ENCODE measurements around the gene SMIM38.

The SMIM38 gene

DNA sequence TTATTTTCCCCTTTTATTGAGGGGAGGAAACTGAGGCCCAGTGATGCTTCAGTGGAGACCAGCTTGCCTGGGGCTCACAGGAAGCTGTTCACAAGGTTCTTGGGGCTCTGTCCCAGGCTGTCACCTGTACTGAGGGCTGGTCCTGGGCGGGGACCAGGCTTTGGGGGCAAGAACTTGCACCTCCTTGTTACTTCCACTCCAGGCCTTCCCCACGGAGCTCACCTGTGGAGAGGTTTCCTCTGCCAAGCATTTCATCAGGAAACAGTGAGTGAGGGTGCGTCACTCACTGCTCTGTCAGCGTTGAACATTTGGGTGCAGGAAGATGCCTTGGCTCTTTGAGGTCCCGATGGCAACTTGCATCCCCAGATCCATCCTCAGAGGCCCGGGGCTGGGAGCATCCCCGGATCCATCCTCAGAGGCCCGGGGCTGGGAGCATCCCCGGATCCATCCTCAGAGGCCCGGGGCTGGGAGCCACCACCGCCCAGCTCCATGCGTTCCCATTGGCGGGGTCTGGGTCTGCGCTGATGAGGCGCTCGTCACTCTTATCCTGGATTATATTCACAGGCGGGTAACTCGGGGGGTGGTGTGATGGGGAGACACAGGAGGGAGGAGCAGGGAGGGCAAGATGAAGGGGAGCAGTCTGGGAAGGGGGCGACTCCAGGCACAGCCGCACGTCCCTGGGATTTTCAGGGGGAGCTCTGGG, 1.4 kb upstream of the SMIM38 start:
- Histone ChIP-seq H3K4me1 (ENCODE audit: control insufficient read depth, insufficient read depth, low read length) (peaks cover 12% of the 10 kb centered on the region), H3K4me3 (ENCODE audit: low read depth, low read length) (no peak overlapping the region), H3K9ac (ENCODE audit: low read depth, low read length) (no peak overlapping the region), H3K9me3 (ENCODE audit: control insufficient read depth, insufficient read depth, low read length) (peaks cover 3% of the 10 kb centered on the region; the same call in 1 of the 2 replicates), H3K27me3 (ENCODE audit: control insufficient read depth, insufficient read depth, low read length) (no peaks in the 10 kb centered on the region), H3K36me3 (ENCODE audit: control insufficient read depth, insufficient read depth, low read length) (no peaks in the 10 kb centered on the region), H3K27ac (ENCODE audit: low read depth, low read length) (no peak overlapping the region)

GRCh38 chr11:69154938-69155301, 815 bp upstream of the SMIM38 start:
- H3K4me3 ChIP-seq (ENCODE audit: low read depth, low read length): no peak overlapping the region
- no peak overlapping the region for H3K9ac ChIP-seq (ENCODE audit: low read depth, low read length)
- H3K36me3 ChIP-seq (ENCODE audit: control insufficient read depth, insufficient read depth, low read length): no peaks in the 10 kb centered on the region
- H3K9me3 ChIP-seq (ENCODE audit: control insufficient read depth, insufficient read depth, low read length): peaks cover 3% of the 10 kb centered on the region; the same call in 1 of the 2 replicates
- no peaks in the 10 kb centered on the region for H3K27me3 ChIP-seq (ENCODE audit: control insufficient read depth, insufficient read depth, low read length)
- H3K27ac ChIP-seq (ENCODE audit: low read depth, low read length): no peak overlapping the region
- peaks cover 12% of the 10 kb centered on the region for H3K4me1 ChIP-seq (ENCODE audit: control insufficient read depth, insufficient read depth, low read length)

- H3K4me3 ChIP-seq (ENCODE audit: low read depth, low read length): no peak overlapping the region
- no peaks in the 10 kb centered on the region for H3K27me3 ChIP-seq (ENCODE audit: control insufficient read depth, insufficient read depth, low read length)
- no peak overlapping the region for H3K27ac ChIP-seq (ENCODE audit: low read depth, low read length)
- H3K36me3 ChIP-seq (ENCODE audit: control insufficient read depth, insufficient read depth, low read length): no peaks in the 10 kb centered on the region
- no peaks in the 10 kb centered on the region for H3K9me3 ChIP-seq (ENCODE audit: control insufficient read depth, insufficient read depth, low read length)
- H3K4me1 ChIP-seq (ENCODE audit: control insufficient read depth, insufficient read depth, low read length): peaks cover 12% of the 10 kb centered on the region
- no peak overlapping the region for H3K9ac ChIP-seq (ENCODE audit: low read depth, low read length)
Observed at GRCh38 chr11:69156235-69156639, 502 bp downstream of the SMIM38 start.

DNA sequence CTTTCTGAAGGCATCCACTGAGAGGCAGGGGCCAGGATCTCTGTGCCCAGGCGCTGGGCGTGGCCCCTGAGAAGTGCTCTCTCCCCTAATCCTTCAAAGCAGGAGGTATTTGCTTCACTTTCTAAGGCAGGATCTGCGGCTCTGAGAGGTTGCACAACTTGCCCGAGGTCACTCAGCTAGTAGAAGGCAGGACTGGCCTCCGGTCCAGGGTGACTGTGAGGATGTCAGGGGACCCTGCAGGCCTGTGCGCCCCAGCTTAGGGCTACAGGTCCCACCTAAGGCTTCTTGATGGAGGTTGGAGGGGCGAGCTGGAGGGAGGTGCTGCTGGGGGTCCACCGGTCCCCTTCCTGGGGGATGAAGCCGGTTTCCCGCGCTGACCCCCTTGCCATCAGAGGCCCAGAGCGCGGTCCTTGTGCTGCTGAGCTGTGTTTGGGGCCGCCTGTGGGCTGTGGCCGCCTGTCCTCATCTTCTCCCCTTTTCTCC, 979 bp downstream of the SMIM38 start:
- Histone ChIP-seq H3K36me3 (ENCODE audit: control insufficient read depth, insufficient read depth, low read length) (no peaks in the 10 kb centered on the region), H3K9ac (ENCODE audit: low read depth, low read length) (no peak overlapping the region), H3K4me3 (ENCODE audit: low read depth, low read length) (no peak overlapping the region), H3K4me1 (ENCODE audit: control insufficient read depth, insufficient read depth, low read length) (peaks cover 8% of the 10 kb centered on the region), H3K9me3 (ENCODE audit: control insufficient read depth, insufficient read depth, low read length) (no peaks in the 10 kb centered on the region), H3K27ac (ENCODE audit: low read depth, low read length) (no peak overlapping the region), H3K27me3 (ENCODE audit: control insufficient read depth, insufficient read depth, low read length) (no peaks in the 10 kb centered on the region)

- Histone ChIP-seq H3K27me3 (ENCODE audit: control insufficient read depth, insufficient read depth, low read length) (no peaks in the 10 kb centered on the region), H3K36me3 (ENCODE audit: control insufficient read depth, insufficient read depth, low read length) (no peaks in the 10 kb centered on the region), H3K27ac (ENCODE audit: low read depth, low read length) (no peak overlapping the region), H3K9ac (ENCODE audit: low read depth, low read length) (no peak overlapping the region), H3K4me1 (ENCODE audit: control insufficient read depth, insufficient read depth, low read length) (peaks cover 4% of the 10 kb centered on the region; the same call in 1 of the 2 replicates), H3K9me3 (ENCODE audit: control insufficient read depth, insufficient read depth, low read length) (no peaks in the 10 kb centered on the region), H3K4me3 (ENCODE audit: low read depth, low read length) (no peak overlapping the region)
Observed at GRCh38 chr11:69157156-69157821, 1.6 kb downstream of the SMIM38 start.

DNA sequence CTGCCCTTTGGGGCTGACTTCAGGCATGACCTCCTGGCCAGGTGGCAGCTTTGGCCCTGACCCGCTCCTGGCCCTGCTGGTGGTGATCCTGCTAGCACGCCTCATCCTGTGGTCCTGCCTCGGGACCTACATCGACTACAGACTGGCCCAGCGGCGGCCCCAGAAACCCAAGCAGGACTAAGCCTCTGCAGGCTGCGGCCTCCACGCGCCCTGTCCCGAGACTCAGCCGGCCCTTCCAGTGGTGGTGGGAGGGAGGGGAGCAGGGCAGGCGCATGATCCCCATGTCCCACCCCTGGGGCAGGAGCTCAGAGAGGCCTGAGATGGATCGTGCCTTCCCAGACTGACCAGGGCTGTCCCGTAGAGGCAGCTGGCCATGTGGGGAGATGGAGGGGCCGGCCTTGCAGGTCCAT, 2.1 kb downstream of the SMIM38 start:
- Histone ChIP-seq H3K9ac (ENCODE audit: low read depth, low read length) (no peak overlapping the region), H3K36me3 (ENCODE audit: control insufficient read depth, insufficient read depth, low read length) (no peaks in the 10 kb centered on the region), H3K27me3 (ENCODE audit: control insufficient read depth, insufficient read depth, low read length) (no peaks in the 10 kb centered on the region)

GRCh38 chr11:69158301-69159149, 2.8 kb downstream of the SMIM38 start:
- Histone ChIP-seq H3K27ac (ENCODE audit: low read depth, low read length) (no peak overlapping the region), H3K9me3 (ENCODE audit: control insufficient read depth, insufficient read depth, low read length) (no peaks in the 10 kb centered on the region), H3K4me1 (ENCODE audit: control insufficient read depth, insufficient read depth, low read length) (no peaks in the 10 kb centered on the region), H3K36me3 (ENCODE audit: control insufficient read depth, insufficient read depth, low read length) (no peaks in the 10 kb centered on the region), H3K4me3 (ENCODE audit: low read depth, low read length) (no peak overlapping the region), H3K9ac (ENCODE audit: low read depth, low read length) (no peak overlapping the region), H3K27me3 (ENCODE audit: control insufficient read depth, insufficient read depth, low read length) (no peaks in the 10 kb centered on the region)

More for the DNA sequence above, 2.1 kb downstream of the SMIM38 start:
- no peaks in the 10 kb centered on the region for H3K4me1 ChIP-seq (ENCODE audit: control insufficient read depth, insufficient read depth, low read length)
- H3K9me3 ChIP-seq (ENCODE audit: control insufficient read depth, insufficient read depth, low read length): no peaks in the 10 kb centered on the region
- H3K4me3 ChIP-seq (ENCODE audit: low read depth, low read length): no peak overlapping the region
- H3K27ac ChIP-seq (ENCODE audit: low read depth, low read length): no peak overlapping the region

DNA sequence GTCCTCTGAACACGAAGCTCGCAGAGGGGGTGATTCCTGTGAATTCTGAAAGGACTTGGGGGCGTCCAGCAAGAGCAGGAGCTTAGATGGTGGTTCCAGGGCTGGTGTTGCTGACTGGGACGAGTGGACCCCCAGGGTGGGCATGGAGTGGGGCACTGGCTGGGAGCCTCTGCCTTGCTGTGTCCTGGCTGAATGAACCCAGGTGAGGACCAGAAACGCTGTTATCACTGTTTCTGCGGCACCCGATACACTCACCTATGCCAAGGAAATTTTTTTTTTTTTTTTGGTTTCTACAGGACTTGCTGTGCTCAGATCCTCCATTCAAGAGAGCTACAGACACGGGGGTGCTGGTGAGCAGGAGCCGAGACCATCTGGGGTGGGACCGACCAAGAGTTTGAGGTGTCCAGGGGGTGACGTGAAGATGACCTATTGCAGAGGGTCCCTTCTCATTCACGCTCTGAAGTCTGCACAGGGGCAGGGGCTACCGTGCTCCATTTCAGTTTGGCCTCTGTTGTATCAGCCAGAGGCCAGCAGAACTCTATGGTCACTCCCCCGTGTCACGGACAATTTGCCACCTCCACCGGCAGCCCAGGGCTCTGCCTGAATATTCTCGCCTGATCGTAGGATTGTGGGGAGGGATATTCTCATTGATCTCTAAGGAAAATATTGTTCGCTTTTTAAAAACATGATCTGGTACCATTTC, 3.6 kb downstream of the SMIM38 start:
- no peaks in the 10 kb centered on the region for H3K9me3 ChIP-seq (ENCODE audit: control insufficient read depth, insufficient read depth, low read length)
- no peak overlapping the region for H3K27ac ChIP-seq (ENCODE audit: low read depth, low read length)
- H3K27me3 ChIP-seq (ENCODE audit: control insufficient read depth, insufficient read depth, low read length): no peaks in the 10 kb centered on the region
- H3K4me3 ChIP-seq (ENCODE audit: low read depth, low read length): no peak overlapping the region
- no peak overlapping the region for H3K9ac ChIP-seq (ENCODE audit: low read depth, low read length)
- no peaks in the 10 kb centered on the region for H3K4me1 ChIP-seq (ENCODE audit: control insufficient read depth, insufficient read depth, low read length)
- H3K36me3 ChIP-seq (ENCODE audit: control insufficient read depth, insufficient read depth, low read length): no peaks in the 10 kb centered on the region

DNA sequence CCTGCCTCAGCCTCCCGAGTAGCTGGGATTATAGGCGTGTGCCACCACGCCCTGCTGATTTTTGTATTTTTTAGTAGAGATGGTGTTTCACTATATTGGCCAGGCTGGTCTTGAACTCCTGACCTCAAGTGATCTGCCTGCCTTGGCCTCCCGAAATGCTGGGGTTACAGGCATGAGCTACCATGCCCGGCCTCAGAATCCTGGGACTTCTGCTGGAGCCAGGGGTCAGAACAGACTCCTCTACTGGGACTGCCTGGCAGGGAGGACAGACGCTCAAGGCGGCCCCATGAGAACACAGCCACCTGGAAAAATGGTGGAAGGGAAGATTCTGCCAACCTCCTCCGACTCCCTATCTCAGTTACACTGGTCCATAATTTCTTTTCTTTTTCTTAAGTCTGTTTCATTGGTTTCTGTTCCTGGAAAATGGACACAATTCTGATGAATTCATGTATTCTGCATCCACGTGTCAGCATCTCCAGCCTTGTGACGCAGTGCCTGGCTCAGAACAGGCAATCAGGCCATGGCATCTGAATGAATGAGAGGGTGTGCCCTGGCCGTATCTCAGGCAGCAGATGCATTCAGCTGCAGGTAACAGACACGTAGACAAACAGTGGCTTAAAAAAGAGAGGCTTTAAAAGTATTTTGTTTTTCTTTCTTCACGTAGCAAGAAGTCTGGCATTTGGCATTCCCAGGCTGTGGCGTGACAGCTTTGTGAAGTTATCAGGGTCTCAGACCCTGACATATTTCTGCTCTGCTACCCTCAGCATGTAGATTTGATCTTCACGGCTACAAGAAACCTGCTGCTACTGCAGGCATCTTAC, 4.8 kb downstream of the SMIM38 start:
- no peaks in the 10 kb centered on the region for H3K27me3 ChIP-seq (ENCODE audit: control insufficient read depth, insufficient read depth, low read length)
- H3K9me3 ChIP-seq (ENCODE audit: control insufficient read depth, insufficient read depth, low read length): no peaks in the 10 kb centered on the region
- H3K4me3 ChIP-seq (ENCODE audit: low read depth, low read length): no peak overlapping the region
- no peaks in the 10 kb centered on the region for H3K36me3 ChIP-seq (ENCODE audit: control insufficient read depth, insufficient read depth, low read length)
- H3K27ac ChIP-seq (ENCODE audit: low read depth, low read length): no peak overlapping the region
- no peaks in the 10 kb centered on the region for H3K4me1 ChIP-seq (ENCODE audit: control insufficient read depth, insufficient read depth, low read length)
- no peak overlapping the region for H3K9ac ChIP-seq (ENCODE audit: low read depth, low read length)

DNA sequence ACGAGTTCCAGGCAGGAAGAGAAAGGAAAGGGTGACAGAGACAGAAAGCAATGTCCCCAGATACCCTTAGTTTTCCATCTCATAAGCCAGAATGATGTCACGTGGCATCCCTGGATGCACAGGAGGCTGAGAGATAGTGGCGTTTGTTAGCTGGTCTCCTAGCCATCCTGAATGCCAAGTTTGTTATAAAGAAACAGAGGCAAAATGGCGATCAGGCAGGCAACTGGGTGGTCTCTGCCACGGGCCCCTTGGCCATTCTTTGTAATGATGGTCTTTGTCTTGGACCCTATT, 5.3 kb downstream of the SMIM38 start:
- Histone ChIP-seq H3K36me3 (ENCODE audit: control insufficient read depth, insufficient read depth, low read length) (no peaks in the 10 kb centered on the region), H3K4me3 (ENCODE audit: low read depth, low read length) (no peak overlapping the region), H3K27me3 (ENCODE audit: control insufficient read depth, insufficient read depth, low read length) (no peaks in the 10 kb centered on the region), H3K4me1 (ENCODE audit: control insufficient read depth, insufficient read depth, low read length) (peaks cover under 1% of the 10 kb centered on the region; the same call in 1 of the 2 replicates), H3K9me3 (ENCODE audit: control insufficient read depth, insufficient read depth, low read length) (no peaks in the 10 kb centered on the region), H3K9ac (ENCODE audit: low read depth, low read length) (no peak overlapping the region), H3K27ac (ENCODE audit: low read depth, low read length) (no peak overlapping the region)

Data from HUES48 (cell line).